HG03571 (cell line): ENCODE measurements around the gene MAPK8.
"Not testable (repeated sequence)": the region's sequence is repeated elsewhere in the genome, so short reads cannot be mapped to it uniquely, and the experiment has no call there.

Experiments
- ATAC-seq: cut with Tn5 transposase; IDR thresholded peaks from one replicate; pipeline ENCODE4 v1.9.1; 2021; ENCODE audit not compliant: unreplicated experiment

MAPK8 gene

DNA sequence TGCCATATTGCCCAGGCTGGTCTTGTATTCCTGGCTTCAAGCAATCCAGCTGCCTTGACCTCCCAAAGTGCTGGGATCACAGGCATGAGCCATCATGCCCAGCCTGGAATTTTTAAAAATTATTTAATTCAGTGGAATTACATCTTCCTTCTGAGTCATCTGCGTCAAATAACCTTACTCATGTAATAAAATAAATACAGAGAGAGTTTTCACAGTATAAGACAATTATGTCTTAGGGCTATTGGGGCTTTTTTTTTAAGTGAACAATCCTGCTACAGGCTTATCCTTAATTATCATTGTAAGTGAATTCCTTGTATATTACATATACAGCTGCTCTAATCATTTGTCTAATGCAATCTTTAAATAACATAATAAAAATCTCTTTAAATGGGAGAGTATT lies 108.3 kb downstream of the MAPK8 start:
- no peak for ATAC-seq

DNA sequence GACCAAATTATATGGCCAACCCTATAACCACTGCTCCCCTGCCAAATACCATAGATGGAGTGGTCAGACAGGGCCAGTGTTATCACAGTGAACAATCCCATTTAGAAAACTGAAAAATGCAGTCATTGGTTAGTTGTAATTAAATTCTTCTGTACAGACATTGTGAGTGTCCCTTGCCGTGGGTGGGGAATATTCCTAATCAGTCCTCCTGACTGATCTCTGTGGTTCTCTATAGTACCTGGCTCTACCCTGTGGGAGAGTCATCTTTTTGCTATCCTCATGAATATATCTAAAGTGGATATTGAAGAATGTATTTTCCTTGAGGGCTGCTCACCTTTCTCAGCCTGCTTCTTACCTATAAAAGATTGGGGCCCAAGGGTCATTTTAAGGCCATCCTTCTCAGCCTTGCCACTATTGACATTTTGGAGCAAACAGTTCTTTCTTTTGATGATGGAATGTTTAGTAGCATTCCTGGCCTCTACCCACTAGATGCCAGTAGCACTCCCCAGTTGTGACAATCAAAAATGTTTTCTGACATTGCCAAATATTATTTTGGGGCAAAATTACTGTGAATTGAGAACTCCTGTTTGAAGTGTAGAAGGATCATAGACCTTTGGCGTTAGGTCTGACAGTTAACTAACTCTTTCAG lies 110.2 kb downstream of the MAPK8 start:
- no peak for ATAC-seq

DNA sequence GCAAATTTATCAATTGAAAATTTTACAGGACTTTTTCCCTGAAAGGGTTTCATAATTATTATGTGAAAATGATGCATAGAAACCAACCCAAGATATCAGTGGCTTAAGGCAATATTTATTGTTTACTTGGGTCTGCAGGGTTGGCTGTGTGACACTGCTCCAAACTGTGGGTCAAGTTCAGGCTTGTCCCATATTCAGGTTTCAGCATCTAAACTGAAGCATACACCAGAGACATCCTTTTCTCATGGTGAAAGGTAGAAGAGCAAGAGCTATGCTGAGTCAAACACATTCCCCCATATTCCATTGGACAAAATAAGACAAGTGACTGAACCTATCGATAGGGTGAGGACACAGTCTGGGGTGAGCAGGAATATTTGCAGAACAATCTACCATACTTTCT lies 110.9 kb downstream of the MAPK8 start:
- ATAC-seq = no peak

DNA sequence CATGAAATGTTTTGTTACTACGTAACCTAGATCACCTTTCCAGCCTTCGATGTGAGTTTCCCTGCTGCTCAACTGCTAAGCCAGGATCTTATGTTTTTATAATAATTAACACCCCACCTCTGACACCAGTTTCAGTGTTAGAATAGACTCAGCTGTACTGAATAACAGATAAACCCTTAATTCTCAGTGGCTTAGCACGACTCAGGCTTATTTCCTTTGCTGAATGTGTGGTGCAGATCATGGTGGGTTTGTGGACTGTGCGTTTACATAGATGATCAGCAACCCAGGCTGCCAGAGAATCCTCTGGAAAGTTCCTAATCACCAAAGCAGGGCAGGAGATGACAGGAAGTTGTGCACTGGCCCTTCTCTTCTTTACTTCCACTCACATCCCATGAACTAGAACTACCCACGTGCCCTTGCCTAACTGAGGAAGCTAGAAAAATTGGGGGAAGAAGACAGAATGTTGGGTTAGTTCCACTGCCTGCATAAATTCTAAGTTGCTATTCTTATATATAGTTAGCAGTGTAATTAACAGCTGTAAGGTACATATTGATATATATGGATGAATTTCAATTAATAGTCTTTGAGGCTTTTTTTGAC lies 111.8 kb downstream of the MAPK8 start:
- ATAC-seq = no peak

DNA sequence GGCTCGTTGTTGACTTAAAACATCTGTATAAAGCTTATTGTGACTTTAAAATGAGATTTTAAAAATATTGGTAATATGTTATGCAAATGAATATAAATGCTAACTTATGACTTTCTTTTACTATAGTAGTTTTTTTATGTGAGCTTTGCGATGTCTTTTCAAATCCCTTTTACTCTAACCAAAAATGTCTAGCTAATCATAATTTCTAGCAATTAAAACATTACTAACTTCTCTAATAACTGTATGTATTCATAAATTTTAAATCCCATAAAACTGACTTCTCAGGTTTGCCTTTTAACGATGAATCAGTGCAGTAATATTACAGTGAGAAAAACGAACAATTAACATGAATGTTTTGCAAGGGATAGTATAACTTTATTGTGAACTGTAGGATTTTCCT lies 113.2 kb downstream of the MAPK8 start:
- ATAC-seq = no peak

DNA sequence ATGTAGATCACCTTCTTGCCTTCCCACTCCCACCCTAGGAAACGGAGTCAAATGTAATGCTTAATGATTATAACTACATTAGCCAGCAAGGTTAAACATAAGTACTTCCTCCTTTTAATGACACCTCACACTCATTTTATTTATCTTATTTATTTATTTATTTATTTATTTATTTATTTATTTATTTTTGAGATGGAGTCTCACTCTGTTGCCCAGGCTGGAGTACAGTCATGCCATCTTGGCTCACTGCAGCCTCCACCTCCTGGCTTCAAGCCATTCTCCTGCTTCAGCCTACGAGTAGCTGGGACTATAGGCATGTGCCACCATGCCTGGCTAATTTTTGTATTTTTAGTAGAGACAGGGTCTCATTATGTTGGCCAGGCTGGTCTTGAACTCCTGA lies 115.4 kb downstream of the MAPK8 start:
- not testable (repeated sequence) for ATAC-seq

DNA sequence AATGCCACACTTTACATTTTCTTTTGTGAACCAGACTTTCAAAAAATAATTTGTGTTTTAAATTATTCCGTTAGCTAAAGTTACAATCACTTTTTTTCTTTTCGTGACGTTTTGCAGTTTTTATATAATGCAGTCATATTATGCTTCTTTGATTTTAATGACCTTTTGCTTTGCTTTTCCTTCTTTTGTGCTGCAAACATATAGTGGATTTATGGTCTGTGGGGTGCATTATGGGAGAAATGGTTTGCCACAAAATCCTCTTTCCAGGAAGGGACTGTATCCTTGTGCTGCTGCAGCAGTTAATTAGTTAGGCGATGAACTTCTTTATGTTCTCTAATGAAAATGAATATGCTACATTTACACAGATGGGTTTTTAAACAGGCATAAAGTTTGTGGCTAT lies 117.4 kb downstream of the MAPK8 start:
- ATAC-seq = no peak

DNA sequence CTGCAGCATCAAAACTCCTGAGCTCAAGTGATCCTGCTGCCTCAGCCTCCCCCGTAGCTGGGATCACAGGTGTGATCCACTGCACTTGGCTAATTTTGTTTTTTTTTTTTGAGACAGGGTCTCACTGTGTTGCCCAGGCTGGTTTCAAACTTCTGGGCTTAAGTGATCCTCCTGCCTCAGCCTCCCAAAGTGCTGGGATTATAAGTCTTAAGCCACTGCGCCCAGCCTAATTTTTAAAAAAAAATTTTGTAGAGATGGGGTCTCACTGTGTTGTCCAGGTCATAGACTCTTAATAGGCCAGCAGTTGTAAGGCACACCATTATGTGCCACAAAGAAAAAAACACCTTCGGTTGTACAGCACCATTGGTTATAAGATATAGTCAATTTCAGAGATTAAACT lies 122.4 kb downstream of the MAPK8 start:
- ATAC-seq = no peak

DNA sequence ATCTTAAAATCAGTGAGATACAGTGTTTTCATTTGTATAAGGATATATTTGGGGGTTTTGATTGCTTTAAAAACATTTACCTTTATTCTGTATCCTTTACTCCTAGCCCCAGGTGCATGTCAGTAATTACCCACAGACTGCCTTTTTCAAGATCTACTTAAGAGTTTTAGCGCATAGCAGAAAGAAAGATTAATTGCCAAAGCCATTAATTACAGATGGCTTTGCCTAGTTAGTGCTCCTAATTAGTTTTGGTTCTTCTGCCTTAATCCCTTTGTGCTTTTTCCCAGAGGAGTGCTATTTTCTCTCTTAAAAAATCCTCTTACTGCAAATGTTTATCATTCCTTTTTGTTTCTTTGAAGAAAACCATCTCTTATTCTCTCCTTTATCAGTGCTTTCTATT lies 122.8 kb downstream of the MAPK8 start:
- no peak for ATAC-seq

DNA sequence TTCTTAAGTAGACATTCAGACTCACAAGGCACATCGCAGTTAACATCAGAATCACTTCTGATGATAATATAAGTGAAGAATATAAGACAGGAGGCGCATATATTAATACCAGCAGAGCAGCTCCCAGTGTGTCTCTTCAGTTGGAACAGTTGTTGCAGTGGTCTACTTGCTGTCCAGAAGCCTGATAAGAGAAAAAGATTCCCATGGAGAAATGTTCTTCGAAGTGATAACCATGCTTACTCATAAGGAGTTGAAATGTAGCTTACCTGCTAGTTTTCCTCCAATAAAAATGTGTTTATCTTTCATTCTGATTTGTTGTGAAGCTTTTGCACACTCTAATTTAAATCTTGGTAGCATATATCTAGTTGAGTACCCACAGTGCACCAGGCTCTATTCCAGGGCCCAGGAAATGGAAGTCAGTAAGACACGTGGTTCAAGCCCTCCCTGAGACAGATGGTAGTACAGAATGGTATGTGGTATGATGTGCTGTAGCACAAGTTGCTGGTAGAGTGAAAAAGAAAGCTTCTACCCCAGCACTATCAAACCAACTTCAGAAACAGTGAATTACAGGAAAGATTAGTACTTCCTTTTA lies 124.0 kb downstream of the MAPK8 start:
- no peak for ATAC-seq

DNA sequence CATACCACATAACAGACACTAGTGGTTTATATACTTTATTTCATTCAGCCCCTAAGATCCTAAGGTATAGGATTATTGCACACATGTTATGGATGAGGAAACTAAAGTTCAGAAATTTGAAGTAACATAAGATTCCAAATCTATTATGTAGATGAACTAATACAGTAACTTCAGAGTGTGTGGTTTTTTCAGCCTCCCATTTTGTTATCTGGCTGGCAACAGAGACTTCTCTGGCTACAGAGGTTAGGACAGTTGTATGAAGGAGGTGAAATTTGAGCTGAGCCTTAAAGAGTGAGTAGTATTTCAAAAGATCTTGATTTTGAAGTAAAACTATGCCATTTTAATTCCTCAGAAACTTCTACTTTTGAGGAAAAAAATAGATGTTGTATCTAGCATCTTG lies 125.4 kb downstream of the MAPK8 start:
- ATAC-seq = no peak

DNA sequence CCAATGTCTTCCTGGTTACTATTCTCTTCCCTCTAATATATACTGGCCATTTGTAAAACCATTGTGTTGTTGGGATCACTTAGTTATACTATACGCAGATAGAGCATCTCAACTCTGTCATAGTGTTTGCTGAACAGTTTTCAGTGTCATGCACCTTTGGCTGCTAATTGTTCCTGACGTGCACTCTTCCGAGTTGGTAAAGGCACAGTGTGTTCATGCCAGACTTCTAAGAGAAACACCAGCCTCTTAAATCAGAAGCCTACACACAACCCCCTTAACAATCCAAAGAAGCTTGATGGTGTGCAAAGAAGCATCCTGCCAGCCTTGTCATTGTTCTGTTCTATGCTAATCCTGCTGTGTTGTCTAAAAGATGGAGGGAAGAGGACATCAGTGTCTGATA lies 131.1 kb downstream of the MAPK8 start:
- ATAC-seq = no peak

DNA sequence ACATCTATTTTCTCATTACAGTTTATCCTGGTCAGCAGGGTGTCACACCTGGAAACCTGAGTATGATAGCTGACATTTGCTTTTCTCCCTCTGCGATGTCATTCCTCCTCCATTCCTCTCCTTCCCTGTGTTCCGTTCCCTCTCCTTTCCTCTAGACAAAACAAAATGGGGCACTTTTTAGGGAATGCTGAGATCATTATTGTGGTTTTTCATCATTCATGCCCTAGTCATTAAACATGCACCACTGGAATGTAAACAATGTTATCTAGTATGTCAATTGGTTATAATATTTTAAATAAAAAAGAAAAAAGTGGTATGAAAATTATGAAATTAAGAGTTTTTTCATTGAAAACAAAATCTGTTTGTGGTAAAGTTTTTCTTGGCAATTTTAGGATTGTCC lies 132.6 kb downstream of the MAPK8 start:
- no peak for ATAC-seq

DNA sequence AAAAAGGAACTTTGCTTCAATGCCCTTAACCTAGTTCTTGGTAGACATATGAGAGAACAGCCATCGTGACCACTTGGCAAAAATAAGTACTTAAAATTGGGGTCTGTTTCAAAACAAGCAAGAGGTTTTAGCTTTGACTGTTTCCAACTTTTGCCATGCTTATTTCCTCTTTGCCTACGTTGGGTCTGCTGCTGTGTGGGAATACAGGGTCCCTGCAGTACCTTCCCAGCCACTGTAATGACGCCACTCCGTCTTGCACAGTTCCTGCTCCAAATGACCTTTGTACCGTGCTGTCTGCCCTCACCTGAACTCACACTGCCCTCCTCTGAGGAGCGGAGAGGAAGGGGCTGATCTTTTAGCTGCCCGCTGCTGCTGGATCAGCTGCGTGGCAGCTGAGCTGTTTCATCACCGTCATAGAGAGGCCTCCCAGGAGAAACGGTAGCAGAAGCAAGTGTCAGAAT lies 133.1 kb downstream of the MAPK8 start:
- no peak for ATAC-seq

DNA sequence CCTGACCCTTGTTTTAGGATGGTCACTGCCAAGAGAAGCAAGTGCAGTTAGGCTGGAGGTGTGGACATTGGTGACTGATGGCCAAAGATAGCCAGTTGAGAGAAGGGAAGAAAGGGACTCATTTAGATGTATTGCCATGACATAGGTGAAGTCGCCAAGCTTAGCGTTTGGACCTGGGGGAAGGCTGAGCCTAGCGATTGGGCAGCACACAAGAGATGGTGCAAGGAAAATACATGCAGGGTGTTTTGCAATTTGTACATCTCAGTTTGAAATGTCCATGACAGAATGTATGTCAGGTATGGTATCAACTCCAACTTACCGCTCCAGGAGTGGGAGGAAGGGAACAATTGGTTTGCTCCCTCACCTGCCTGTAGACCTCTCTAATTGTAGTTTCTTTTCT lies 134.3 kb downstream of the MAPK8 start:
- no peak for ATAC-seq

DNA sequence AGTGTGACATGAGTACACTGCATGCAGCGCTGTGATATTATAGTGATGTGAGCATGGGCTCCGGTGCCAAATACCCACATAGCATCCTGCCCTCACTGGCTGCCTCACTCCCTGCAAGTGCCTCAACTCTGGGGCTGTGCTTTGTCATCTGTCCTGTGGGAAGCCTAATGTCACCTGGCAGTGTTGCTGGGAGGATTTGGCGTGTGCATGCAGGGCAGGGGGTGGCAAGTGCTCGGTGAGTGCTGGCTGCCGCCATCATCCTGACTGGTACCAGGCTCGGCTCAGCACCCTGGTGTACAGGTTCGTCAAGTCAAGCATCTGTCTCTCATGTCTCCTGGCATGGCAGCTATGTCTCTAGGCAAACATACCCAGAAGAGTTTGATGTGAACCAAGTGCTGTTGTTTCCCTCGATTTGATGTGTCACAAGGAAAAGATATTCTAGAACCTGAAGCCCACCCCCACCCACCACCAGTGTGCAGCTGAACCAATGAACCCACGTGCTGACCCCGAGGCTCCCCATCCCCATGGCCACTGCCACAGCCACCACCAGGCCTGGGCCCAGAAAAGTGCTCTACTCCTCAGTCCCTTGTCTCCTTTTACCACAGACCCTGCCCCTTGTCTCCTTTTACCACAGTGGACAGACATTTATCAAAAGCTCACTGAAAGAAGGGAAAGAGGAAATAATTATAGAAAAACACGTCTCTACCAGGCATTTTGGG lies 135.8 kb downstream of the MAPK8 start:
- no peak for ATAC-seq

DNA sequence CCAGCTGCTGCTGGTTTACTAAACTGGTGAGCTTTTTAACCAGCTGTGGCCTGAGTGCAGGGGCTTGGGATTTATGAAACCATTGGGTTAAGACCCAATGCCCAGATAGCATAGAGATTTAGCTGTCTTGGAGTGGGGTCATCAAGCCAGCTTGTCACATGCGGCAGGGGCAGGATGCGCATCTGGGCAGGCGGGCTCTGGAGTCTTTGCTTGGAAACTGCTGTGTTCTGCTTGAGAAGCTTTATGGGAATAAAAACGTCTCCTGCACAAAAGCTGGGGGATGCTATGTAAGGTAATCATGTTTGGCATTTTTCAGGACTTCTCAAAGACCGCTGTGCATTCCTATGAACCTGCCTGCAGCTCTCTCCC lies 136.3 kb downstream of the MAPK8 start:
- no peak for ATAC-seq

DNA sequence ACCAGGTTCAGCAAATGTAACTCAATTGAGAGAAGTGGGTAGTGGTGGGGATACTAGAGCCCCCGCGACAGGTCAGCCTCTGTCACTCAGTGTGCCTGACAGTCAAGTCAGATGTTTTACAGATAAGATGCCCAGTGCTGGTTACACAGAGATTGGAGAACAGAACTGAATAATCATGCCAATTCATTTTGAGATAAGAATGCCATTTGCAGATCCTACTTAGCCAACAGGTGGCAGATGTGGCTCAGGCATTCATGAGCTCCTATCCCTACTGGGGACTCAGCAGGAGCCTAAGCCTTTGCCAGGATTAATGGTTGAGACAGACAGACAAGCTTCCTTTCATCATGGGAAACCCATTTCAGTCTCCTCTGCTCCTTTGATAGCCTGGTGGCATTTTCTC lies 137.8 kb downstream of the MAPK8 start:
- no peak for ATAC-seq

DNA sequence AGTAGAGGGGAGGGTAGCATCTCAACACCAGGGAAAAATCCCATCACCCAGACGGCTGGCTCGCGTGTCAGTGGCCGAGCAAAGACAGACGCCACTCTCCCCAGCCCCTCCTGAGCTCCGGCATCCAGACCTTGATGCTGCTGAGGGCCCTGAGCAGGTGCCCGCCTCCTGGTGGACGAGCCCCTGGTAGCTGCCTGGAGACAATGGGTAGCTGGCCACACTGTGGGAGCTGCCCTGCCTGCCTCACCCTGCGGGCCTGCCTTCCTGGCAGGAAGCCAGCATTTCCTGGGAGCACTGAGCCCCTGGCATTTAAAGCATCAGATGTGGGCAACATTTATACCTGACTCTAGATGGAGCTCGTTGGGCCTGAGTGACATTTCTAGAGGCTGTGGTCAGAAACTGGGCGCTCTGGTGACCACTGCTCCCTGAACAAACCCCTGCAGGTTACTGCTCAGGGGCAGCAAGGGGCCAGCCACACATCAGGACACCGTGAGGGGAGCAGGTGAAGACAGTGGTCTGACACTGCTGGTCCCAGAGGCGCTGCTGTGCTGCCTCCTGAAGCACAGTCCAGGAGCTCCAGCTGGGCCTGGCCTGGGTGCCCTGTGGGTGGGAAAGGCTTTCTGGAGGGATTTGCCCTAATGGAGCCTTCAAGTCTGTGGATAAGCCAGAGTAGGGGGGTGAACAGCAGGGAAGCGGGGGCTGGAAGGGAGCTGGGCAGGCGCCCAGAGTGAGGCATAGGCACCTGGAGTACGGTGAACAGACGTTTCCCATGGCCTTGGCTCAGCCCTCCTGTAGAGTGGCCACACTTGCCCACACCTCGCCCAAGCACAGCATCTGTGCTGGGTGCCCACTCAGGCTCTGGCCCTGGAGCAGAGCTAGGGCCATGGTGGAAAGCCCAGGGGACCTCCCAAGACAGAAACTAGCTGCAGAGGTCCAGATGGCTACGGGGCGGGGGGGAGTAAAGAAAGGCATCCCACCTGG lies 138.7 kb downstream of the MAPK8 start:
- no peak for ATAC-seq

DNA sequence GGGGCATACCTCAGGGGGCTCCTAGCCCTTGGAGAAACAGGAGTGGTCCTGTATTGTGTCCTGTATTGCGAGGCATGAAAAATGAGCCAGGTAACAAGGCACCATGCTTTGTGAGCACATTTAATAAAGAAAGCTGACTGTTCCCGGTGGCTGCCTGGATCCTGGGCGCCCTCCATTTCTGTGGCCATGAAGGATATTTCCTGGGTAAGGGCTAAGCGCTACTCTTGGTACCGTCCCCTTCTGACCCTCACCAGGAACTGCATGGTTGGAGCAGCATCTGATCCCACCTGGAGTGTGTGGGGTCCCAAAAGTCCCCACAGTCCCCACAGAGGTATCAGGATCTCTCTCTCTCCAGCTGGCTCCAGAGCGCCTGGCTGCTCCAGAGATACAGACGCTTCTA lies 139.5 kb downstream of the MAPK8 start:
- ATAC-seq = no peak

DNA sequence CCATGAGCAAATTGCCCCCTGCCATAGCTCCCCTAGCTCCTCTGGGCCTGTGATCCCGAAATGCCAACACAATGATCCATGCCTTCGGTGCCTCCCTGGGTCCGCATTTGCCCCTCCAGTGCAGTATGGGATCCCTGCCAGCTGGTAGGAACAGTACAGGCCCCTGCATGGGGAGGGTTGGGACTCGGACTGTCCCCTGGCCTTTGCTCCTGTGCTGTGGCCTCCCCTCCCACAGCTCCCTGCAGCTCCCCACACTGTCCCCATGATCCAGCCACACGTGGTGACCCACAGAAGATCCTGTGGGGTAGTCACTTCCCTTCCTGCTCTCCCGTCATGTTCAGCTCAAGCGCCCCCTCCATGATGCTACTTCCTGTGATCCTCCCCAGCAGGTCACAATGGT lies 140.3 kb downstream of the MAPK8 start:
- ATAC-seq = no peak
